ENCODE results near the gene TRIM31. TPM values are rescaled to one million over a fixed set of nuclear protein-coding genes. Genes with fewer than 3 reads are reported as not detected.

The TRIM31 gene
- total RNA-seq, 2 experiments from 2014 or later: not detected

DNA sequence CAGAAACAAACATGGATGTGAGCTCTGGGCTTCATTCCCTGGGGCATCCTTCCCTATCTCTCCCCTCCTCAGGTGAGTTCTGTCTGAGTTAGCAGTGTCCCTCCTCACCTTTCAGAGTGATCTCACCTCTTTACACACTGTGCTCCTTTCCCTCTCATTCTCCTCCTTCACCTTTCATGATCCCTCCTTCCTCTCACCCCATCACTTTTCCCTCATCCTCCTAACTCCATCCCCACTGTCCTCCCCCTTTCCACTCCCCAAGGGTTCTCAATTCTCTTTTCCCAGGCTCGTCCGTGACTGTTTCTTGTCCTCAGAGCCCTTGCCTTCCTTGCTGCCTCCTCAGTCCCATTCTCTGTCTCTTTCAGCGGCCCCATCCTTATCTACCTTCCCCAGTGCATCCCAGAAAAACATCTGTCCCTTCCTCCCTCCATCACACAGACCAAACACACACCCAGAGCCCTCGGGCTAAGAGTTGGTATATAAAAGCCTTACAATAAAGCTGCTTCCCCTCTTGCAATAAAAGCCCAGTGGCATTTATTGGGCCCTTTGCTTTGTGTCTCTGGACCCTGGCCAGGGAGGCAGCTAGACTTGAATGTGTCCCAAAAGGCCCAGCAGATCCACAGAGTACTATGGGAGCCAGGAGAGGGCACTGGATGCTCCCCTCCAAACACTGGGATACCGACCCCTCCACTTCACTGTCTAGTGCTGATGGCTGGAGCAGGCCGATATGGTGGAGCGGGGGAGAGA lies 39.2 kb downstream of the TRIM31 start:
- Mint-ChIP-seq H3K4me1 (ENCODE audit: low read depth) (peaks cover 32% of the 10 kb centered on the region), H3K36me3 (ENCODE audit: low read depth) (peaks cover 19% of the 10 kb centered on the region), H3K4me3 (no peak overlapping the region), H3K27ac (no peak overlapping the region), H3K27me3 (peaks cover 52% of the 10 kb centered on the region), H3K9me3 (no peaks in the 10 kb centered on the region)
- ATAC-seq: no peak
- ChIA-PET CTCF (interaction anchor here (1.4 to 1.8 kb wide), 2 partner anchors 30 to 57 kb away, joined by 4 to 7 read pairs; no protein-coding TSS in a partner anchor), POLR2A (interaction anchor here (1.5 kb wide), 1 partner anchor 13 kb away, joined by 8 read pairs; the partner anchor contains the start of gene POLR1H)
- intact Hi-C loops (cut with micrococcal nuclease): no loop called here
- TF ChIP-seq, protein P1, sequence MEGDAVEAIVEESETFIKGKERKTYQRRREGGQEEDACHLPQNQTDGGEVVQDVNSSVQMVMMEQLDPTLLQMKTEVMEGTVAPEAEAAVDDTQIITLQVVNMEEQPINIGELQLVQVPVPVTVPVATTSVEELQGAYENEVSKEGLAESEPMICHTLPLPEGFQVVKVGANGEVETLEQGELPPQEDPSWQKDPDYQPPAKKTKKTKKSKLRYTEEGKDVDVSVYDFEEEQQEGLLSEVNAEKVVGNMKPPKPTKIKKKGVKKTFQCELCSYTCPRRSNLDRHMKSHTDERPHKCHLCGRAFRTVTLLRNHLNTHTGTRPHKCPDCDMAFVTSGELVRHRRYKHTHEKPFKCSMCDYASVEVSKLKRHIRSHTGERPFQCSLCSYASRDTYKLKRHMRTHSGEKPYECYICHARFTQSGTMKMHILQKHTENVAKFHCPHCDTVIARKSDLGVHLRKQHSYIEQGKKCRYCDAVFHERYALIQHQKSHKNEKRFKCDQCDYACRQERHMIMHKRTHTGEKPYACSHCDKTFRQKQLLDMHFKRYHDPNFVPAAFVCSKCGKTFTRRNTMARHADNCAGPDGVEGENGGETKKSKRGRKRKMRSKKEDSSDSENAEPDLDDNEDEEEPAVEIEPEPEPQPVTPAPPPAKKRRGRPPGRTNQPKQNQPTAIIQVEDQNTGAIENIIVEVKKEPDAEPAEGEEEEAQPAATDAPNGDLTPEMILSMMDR (IDR thresholded peaks at IDR 0.05): no peak
- no peak for DNase-seq

DNA sequence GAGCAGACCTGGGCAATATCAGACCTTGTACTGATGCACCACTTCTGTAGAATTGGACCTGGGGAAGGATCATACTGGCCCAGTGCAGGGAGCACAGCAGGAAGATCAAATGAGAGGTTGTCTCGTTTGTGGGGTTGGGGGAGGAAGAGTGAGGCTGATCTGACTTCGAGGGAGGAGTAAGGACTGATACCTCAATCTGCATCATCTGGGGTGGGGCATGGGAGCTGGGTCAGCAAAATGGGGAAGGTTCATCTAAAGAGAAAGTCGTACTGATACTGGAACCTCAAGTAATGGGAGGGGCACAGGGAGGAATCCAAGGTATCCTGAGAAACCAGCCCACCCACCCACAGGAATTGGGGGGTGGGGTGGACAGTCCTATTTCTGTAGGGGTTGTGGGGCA lies 41.0 kb downstream of the TRIM31 start:
- ChIA-PET POLR2A (interaction anchor here (0.7 to 2.2 kb wide), 2 partner anchors 12 to 62 kb away, joined by 3 to 9 read pairs; partner anchors contain the start of gene POLR1H), CTCF (interaction anchor here (1.8 kb wide), 1 partner anchor 12 kb away, joined by 4 read pairs; no protein-coding TSS in a partner anchor)
- peaks cover 48% of the 10 kb centered on the region for H3K27me3 Mint-ChIP-seq
- H3K4me3 Mint-ChIP-seq: no peak overlapping the region
- peaks cover 37% of the 10 kb centered on the region for H3K4me1 Mint-ChIP-seq (ENCODE audit: low read depth)
- peaks cover 22% of the 10 kb centered on the region for H3K36me3 Mint-ChIP-seq (ENCODE audit: low read depth)
- DNase-seq: no peak
- TF ChIP-seq, protein P1 (IDR thresholded peaks at IDR 0.05): no peak
- no peak overlapping the region for H3K27ac Mint-ChIP-seq
- intact Hi-C loops (cut with micrococcal nuclease): no loop called here
- ATAC-seq: no peak
- H3K9me3 Mint-ChIP-seq: no peaks in the 10 kb centered on the region

DNA sequence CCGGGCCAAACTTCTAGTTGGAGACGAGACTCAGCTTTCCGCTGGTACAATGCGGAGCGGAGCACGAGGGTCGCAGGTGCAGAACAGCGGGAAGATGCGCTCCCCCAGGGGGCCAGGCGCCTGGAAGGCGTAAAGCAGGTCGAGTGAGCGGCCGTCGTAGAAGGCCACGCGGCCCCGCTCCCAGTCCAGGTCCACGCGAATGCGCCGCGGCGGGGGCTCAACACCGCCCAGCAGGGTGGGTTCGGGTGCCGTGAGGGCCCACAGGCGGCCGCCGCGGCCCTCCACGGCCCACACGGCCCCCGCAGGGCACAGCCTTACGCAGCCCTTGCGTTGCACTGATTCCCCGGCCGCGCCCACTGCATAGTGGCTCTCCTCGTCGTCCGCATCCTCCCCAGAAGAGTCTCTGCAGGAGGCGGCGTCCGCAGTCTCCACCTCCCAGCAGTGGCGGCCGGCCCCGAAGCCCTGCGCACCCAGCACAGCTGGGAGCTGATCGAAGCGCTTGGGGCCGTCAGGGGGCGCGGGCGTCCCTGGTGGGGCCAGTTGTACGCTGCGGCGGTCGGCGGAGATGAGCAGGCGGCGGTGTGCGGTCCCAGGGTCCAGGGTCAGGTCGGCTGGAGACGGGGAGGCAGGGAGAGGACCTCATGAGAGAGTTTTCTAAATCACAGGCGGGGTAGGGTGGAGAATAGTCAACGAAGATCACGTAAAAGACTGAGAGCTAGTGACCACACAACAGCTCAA lies 41.6 kb downstream of the TRIM31 start:
- no peak overlapping the region for H3K27ac Mint-ChIP-seq
- intact Hi-C loops (cut with micrococcal nuclease): no loop called here
- H3K4me1 Mint-ChIP-seq (ENCODE audit: low read depth): peaks cover 34% of the 10 kb centered on the region
- no peak for ATAC-seq
- peaks cover 44% of the 10 kb centered on the region for H3K27me3 Mint-ChIP-seq
- no peak overlapping the region for H3K4me3 Mint-ChIP-seq
- no peak for DNase-seq
- ChIA-PET CTCF (interaction anchor here (1.0 to 1.8 kb wide), 3 partner anchors 12 to 418 kb away, joined by 3 to 6 read pairs (median 4); no protein-coding TSS in a partner anchor), POLR2A (interaction anchor here (0.7 to 2.2 kb wide), 3 partner anchors 9 to 63 kb away, joined by 3 to 9 read pairs (median 3); partner anchors contain the start of gene POLR1H)
- H3K9me3 Mint-ChIP-seq: no peaks in the 10 kb centered on the region
- TF ChIP-seq, protein P1 (IDR thresholded peaks at IDR 0.05): no peak
- peaks cover 23% of the 10 kb centered on the region for H3K36me3 Mint-ChIP-seq (ENCODE audit: low read depth)

DNA sequence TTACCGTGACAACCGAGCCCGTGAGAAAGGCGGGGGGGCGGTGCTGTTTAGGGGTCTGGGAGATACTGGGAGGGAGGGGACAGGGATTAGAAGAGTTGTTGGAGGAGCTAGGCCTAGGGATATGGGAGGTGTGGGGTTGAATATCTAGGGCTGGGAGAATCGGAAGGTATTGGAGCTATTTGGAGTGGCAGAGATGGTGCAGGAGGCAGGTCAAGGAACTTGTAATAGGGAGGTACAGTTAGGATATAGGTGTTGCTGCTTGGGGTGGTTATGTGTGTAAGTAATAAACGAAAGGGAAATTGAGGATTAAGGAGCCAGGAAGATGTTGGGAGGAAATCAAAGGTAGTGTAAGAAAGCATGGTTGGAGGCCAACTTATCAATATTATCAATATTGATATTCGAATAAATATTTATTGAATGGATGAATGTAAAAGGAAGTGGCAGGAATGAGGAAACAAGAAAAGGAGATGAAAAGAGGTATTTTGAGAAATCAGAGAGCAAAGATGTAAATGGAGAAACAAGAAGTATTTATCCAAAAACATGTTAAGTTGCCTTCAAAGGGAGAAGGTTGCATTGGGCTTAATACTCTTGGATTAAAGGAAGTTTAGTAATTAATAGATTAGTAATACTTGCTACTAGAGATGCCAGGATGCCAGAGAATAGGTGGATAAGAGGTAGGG lies 45.3 kb downstream of the TRIM31 start:
- Mint-ChIP-seq H3K4me3 (peak overlapping the region; percentile 87), H3K9me3 (peaks cover 3% of the 10 kb centered on the region), H3K27me3 (peaks cover 14% of the 10 kb centered on the region), H3K27ac (peak overlapping the region; percentile 96), H3K36me3 (ENCODE audit: low read depth) (peaks cover 45% of the 10 kb centered on the region), H3K4me1 (ENCODE audit: low read depth) (peaks cover 38% of the 10 kb centered on the region)
- DNase-seq (peak; percentile 84), ATAC-seq (no peak)
- CTCF ChIA-PET: interaction anchor here (1.3 to 1.4 kb wide), 2 partner anchors 9 to 36 kb away, joined by 3 read pairs; no protein-coding TSS in a partner anchor
- TF ChIP-seq, protein P1 (IDR thresholded peaks at IDR 0.05): no peak
- intact Hi-C loops (cut with micrococcal nuclease): no loop called here
- POLR2A ChIA-PET: interaction anchor here (0.6 kb wide), 1 partner anchor 502 kb away, joined by 4 read pairs; no protein-coding TSS in a partner anchor

Data from activated CD8-positive, alpha-beta T cell treated with anti-CD3 and anti-CD28 coated beads for 36 hours (primary cell).